Activated CD8-positive, alpha-beta memory T cell treated with anti-CD3 and anti-CD28 coated beads for 36 hours (primary cell): ENCODE measurements around the gene CALCOCO1. TPM values are rescaled to one million over a fixed set of nuclear protein-coding genes. Genes with fewer than 3 reads are reported as not detected.

Source experiments
- CTCF ChIA-PET: fragments of 350-600 bp; sonication (Branson Sonifier 250); formaldehyde crosslinking; loops from one replicate; lab custom pipeline; 2021; ENCODE audit warnings: antibody characterized with exemption; lab: Charles Lee
- POLR2A ChIA-PET: fragments of 350-600 bp; sonication (Branson Sonifier 250); formaldehyde crosslinking; loops from one replicate; lab custom pipeline; 2021; ENCODE audit warnings: antibody characterized with exemption; lab: Charles Lee
- total RNA-seq, 2 experiments: library from RNA; stranded (reverse); gene quantifications; one replicate each; pipeline ENCODE4 v1.2.3, GENCODE V29; 2021

The CALCOCO1 gene
- total RNA-seq, 2 experiments from 2014 or later: 12.9 to 13.2 TPM

GRCh38 chr12:53739214-53740129, 12.2 kb upstream of the CALCOCO1 start:
- POLR2A ChIA-PET: interaction anchor here (1.3 kb wide), 1 partner anchor 11 kb away, joined by 4 read pairs; no protein-coding TSS in a partner anchor
- CTCF ChIA-PET: interaction anchor here (0.7 to 1.6 kb wide), 7 partner anchors 7 to 196 kb away, joined by 3 to 8 read pairs (median 3); partner anchors contain the start of gene CISTR

GRCh38 chr12:53738406-53739213, 11.4 kb upstream of the CALCOCO1 start:
- ChIA-PET CTCF (interaction anchor here (0.7 to 1.6 kb wide), 7 partner anchors 8 to 195 kb away, joined by 3 to 8 read pairs (median 3); partner anchors contain the start of gene CISTR), POLR2A (interaction anchor here (0.5 to 1.3 kb wide), 2 partner anchors 10 to 566 kb away, joined by 4 to 11 read pairs; no protein-coding TSS in a partner anchor)

GRCh38 chr12:53737951-53738405, 10.7 kb upstream of the CALCOCO1 start:
- CTCF ChIA-PET: interaction anchor here (0.9 to 1.6 kb wide), 3 partner anchors 12 to 16 kb away, joined by 3 to 4 read pairs (median 3); partner anchors contain the start of gene CISTR
- POLR2A ChIA-PET: interaction anchor here (0.5 to 1.3 kb wide), 2 partner anchors 10 to 565 kb away, joined by 4 to 11 read pairs; no protein-coding TSS in a partner anchor

- ChIA-PET POLR2A (no interaction called here), CTCF (interaction anchor here (1.2 to 16.7 kb wide), 3 partner anchors 8 to 42 kb away, joined by 3 to 156 read pairs (median 3); partner anchors contain the start of gene CALCOCO1)
Measured at GRCh38 chr12:53737093-53737808, 10.0 kb upstream of the CALCOCO1 start.

GRCh38 chr12:53736592-53736991, 9.3 kb upstream of the CALCOCO1 start:
- ChIA-PET CTCF (interaction anchor here (1.2 to 16.7 kb wide), 3 partner anchors 8 to 41 kb away, joined by 3 to 156 read pairs (median 3); partner anchors contain the start of gene CALCOCO1), POLR2A (no interaction called here)

- POLR2A ChIA-PET: no interaction called here
- CTCF ChIA-PET: interaction anchor here (1.2 to 16.7 kb wide), 2 partner anchors 10 to 50 kb away, joined by 3 to 156 read pairs; no protein-coding TSS in a partner anchor
Measured at GRCh38 chr12:53735556-53735955, 8.3 kb upstream of the CALCOCO1 start.

GRCh38 chr12:53734425-53734824, 7.2 kb upstream of the CALCOCO1 start:
- ChIA-PET CTCF (interaction anchor here (1.3 to 16.7 kb wide), 3 partner anchors 11 to 32 kb away, joined by 6 to 156 read pairs (median 6); no protein-coding TSS in a partner anchor), POLR2A (no interaction called here)

- ChIA-PET POLR2A (interaction anchor here (0.7 kb wide), 1 partner anchor 19 kb away, joined by 3 read pairs; no protein-coding TSS in a partner anchor), CTCF (interaction anchor here (1.3 to 16.7 kb wide), 3 partner anchors 11 to 32 kb away, joined by 6 to 156 read pairs (median 6); no protein-coding TSS in a partner anchor)
Measured at GRCh38 chr12:53733807-53734200, 6.6 kb upstream of the CALCOCO1 start.

GRCh38 chr12:53733051-53733806, 6.0 kb upstream of the CALCOCO1 start:
- POLR2A ChIA-PET: interaction anchor here (0.7 kb wide), 1 partner anchor 19 kb away, joined by 3 read pairs; no protein-coding TSS in a partner anchor
- CTCF ChIA-PET: interaction anchor here (1.3 to 16.7 kb wide), 4 partner anchors 12 to 31 kb away, joined by 6 to 156 read pairs (median 6); no protein-coding TSS in a partner anchor

GRCh38 chr12:53729644-53730043, 2.4 kb upstream of the CALCOCO1 start:
- CTCF ChIA-PET: interaction anchor here (1.6 to 16.7 kb wide), 2 partner anchors 15 to 26 kb away, joined by 3 to 156 read pairs; no protein-coding TSS in a partner anchor
- POLR2A ChIA-PET: no interaction called here

GRCh38 chr12:53728206-53728605, 954 bp upstream of the CALCOCO1 start:
- ChIA-PET CTCF (interaction anchor here (1.1 to 16.7 kb wide), 4 partner anchors 9 to 29 kb away, joined by 3 to 156 read pairs (median 6); no protein-coding TSS in a partner anchor), POLR2A (interaction anchor here (0.6 to 1.1 kb wide), 2 partner anchors 11 to 110 kb away, joined by 3 to 4 read pairs; no protein-coding TSS in a partner anchor)

- ChIA-PET CTCF (interaction anchor here (0.7 to 16.7 kb wide), 4 partner anchors 10 to 25 kb away, joined by 3 to 156 read pairs (median 3); partner anchors contain the start of gene CISTR), POLR2A (no interaction called here)
Measured at GRCh38 chr12:53726946-53727309, 324 bp downstream of the CALCOCO1 start.

GRCh38 chr12:53726341-53726740, 911 bp downstream of the CALCOCO1 start:
- POLR2A ChIA-PET: no interaction called here
- CTCF ChIA-PET: interaction anchor here (0.7 to 16.7 kb wide), 4 partner anchors 12 to 25 kb away, joined by 3 to 156 read pairs (median 4); partner anchors contain the start of gene CISTR

GRCh38 chr12:53725824-53726223, 1.4 kb downstream of the CALCOCO1 start:
- POLR2A ChIA-PET: interaction anchor here (0.5 to 0.6 kb wide), 2 partner anchors 15 to 19 kb away, joined by 3 read pairs; no protein-coding TSS in a partner anchor

GRCh38 chr12:53722450-53723041, 4.7 kb downstream of the CALCOCO1 start:
- CTCF ChIA-PET: interaction anchor here (1.1 to 16.7 kb wide), 3 partner anchors 14 to 23 kb away, joined by 3 to 156 read pairs (median 4); no protein-coding TSS in a partner anchor
- POLR2A ChIA-PET: no interaction called here

More at GRCh38 chr12:53725824-53726223, 1.4 kb downstream of the CALCOCO1 start:
- CTCF ChIA-PET: interaction anchor here (1.5 to 16.7 kb wide), 3 partner anchors 13 to 26 kb away, joined by 3 to 156 read pairs (median 4); partner anchors contain the start of gene CISTR

- ChIA-PET POLR2A (no interaction called here), CTCF (interaction anchor here (0.7 to 16.7 kb wide), 4 partner anchors 19 to 43 kb away, joined by 3 to 156 read pairs (median 3); no protein-coding TSS in a partner anchor)
Measured at GRCh38 chr12:53720946-53721345, 6.3 kb downstream of the CALCOCO1 start.
